CD4-positive, CD25-positive, alpha-beta regulatory T cell (primary cell): ENCODE results near the gene SMPDL3A. TPM values are rescaled to one million over a fixed set of nuclear protein-coding genes. Genes with fewer than 3 reads are reported as not detected.

ENCODE experiments used
- ATAC-seq, 2 donors: fragments of 150-1000 bp; cut with Tn5 transposase; one replicate each; pipeline ENCODE4 v1.10.0; 2021; ENCODE audit warnings: low read depth in 2 of 2, moderate number of reproducible peaks in 2 of 2, moderate library complexity in 1 of 2
- DNase-seq, 3 donors: peaks; one replicate each; pipeline versions ENCODE4 v3.0.0 to v3.0.0-alpha.2; 2012 to 2022; ENCODE audit warnings: mixed read lengths in 1 of 3
- H3K27ac ChIP-seq: one replicate; pipeline ENCODE4 v1.7.0; 2013; ENCODE audit warnings: mild to moderate bottlenecking, low read length; ENCODE audit not compliant: insufficient read depth, poor library complexity, severe bottlenecking
- H3K27me3 ChIP-seq: one replicate; pipeline ENCODE4 v1.7.0; 2013; ENCODE audit warnings: low read length; ENCODE audit not compliant: control insufficient read depth, insufficient read depth
- H3K36me3 ChIP-seq: one replicate; pipeline ENCODE4 v1.7.0; 2013; ENCODE audit warnings: mild to moderate bottlenecking, low read length, moderate library complexity; ENCODE audit not compliant: control insufficient read depth, insufficient read depth
- H3K4me1 ChIP-seq: 2 replicates; pipeline ENCODE4 v1.7.0; 2013; ENCODE audit warnings: mild to moderate bottlenecking, low read length; ENCODE audit not compliant: insufficient read depth, control insufficient read depth, poor library complexity, severe bottlenecking
- H3K4me3 ChIP-seq: one replicate; pipeline ENCODE4 v1.7.0; 2013; ENCODE audit warnings: low read depth, mild to moderate bottlenecking, low read length, moderate library complexity
- H3K9me3 ChIP-seq, 2 experiments: 1 replicate in 1 of 2; 2 replicates in 1 of 2; pipeline ENCODE4 v1.7.0; 2013; ENCODE audit warnings: low read length in 2 of 2, mild to moderate bottlenecking in 1 of 2, moderate library complexity in 1 of 2; ENCODE audit not compliant: control insufficient read depth in 2 of 2
- H3K27ac Mint-ChIP-seq, 3 donors: one replicate each; pipeline ENCODE4 v1.8.0; 2020 to 2022; ENCODE audit warnings: mild to moderate bottlenecking in 3 of 3, mixed read lengths in 3 of 3, moderate library complexity in 2 of 3
- H3K27me3 Mint-ChIP-seq: one replicate; pipeline ENCODE4 v1.8.0; 2022; ENCODE audit warnings: mild to moderate bottlenecking, mixed read lengths
- H3K36me3 Mint-ChIP-seq: one replicate; pipeline ENCODE4 v1.8.0; 2020; ENCODE audit warnings: mixed read lengths
- H3K4me1 Mint-ChIP-seq, 4 donors: one replicate each; pipeline ENCODE4 v1.8.0; 2020 to 2022; ENCODE audit warnings: mixed read lengths in 4 of 4, mild to moderate bottlenecking in 1 of 4
- H3K4me3 Mint-ChIP-seq, 4 donors: one replicate each; pipeline ENCODE4 v1.8.0; 2020 to 2022; ENCODE audit warnings: mild to moderate bottlenecking in 4 of 4, mixed read lengths in 4 of 4, moderate library complexity in 3 of 4
- H3K9me3 Mint-ChIP-seq, 7 donors: one replicate each; pipeline ENCODE4 v1.8.0; 2020 to 2022; ENCODE audit warnings: mixed read lengths in 7 of 7, mild to moderate bottlenecking in 3 of 7, moderate library complexity in 2 of 7
- polyA plus RNA-seq, 4 donors: library from polyadenylated mRNA; unstranded; fragments of 300-500 nt; fragmentation: Illumina TruSeq; gene quantifications; one replicate each; pipeline ENCODE4 v1.2.3, GENCODE V29; 2021
- total RNA-seq: library from RNA; stranded (reverse); gene quantifications from one replicate; pipeline ENCODE4 v1.2.3, GENCODE V29; 2022

SMPDL3A gene
- total and polyA plus RNA-seq, 5 donors from 2014 or later: 0.22 TPM; not detected in 4

GRCh38 chr6:122755901-122756300 is 33.2 kb upstream of the SMPDL3A start:
- ATAC-seq (no peak), DNase-seq (no peak)
- no peaks in the 10 kb centered on the region for H3K36me3 Mint-ChIP-seq
- Histone ChIP-seq H3K4me1 (no peaks in the 10 kb centered on the region), H3K9me3 (no peaks in the 10 kb centered on the region), H3K27ac (no peak overlapping the region), H3K27me3 (no peaks in the 10 kb centered on the region), H3K4me3 (no peak overlapping the region), H3K36me3 (no peaks in the 10 kb centered on the region)
- H3K4me1 Mint-ChIP-seq: peaks cover 0 to 16% (median 6%) of the 10 kb centered on the region in 4 donors
- no peaks in the 10 kb centered on the region for H3K27me3 Mint-ChIP-seq
- H3K27ac Mint-ChIP-seq: no peak overlapping the region
- H3K4me3 Mint-ChIP-seq: no peak overlapping the region
- H3K9me3 Mint-ChIP-seq: peaks cover 0 to 8% (median 0%) of the 10 kb centered on the region in 7 donors

DNA sequence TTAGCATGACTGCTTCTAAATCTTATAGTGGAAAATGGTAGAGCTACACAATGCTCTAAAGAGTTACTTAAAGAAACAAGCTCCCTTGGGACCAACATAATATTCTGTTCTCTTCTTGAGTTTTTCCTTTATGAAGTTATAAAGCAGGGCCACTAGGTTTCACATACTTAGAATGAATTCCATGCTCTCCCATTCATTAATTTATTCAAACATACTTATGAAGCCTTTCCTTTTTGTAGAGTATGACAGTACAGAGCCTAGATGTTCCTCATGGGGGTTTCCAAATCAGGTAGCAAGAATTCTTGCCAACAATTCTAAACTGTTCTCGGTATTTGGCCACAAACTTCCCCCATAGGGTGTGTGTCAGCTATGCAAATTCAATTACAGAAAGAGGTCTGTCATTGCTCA is 30.1 kb upstream of the SMPDL3A start:
- Mint-ChIP-seq H3K9me3 (peaks cover 0 to 6% (median under 1%) of the 10 kb centered on the region in 7 donors), H3K4me1 (peaks cover 0 to 5% (median 2%) of the 10 kb centered on the region in 4 donors), H3K27me3 (no peaks in the 10 kb centered on the region), H3K36me3 (no peaks in the 10 kb centered on the region), H3K27ac (no peak overlapping the region), H3K4me3 (no peak overlapping the region)
- DNase-seq (peak in 1 of 3 donors; percentile 1), ATAC-seq (peak in 1 of 2 donors; percentile 16)
- Histone ChIP-seq H3K4me3 (no peak overlapping the region), H3K4me1 (no peaks in the 10 kb centered on the region), H3K27ac (no peak overlapping the region), H3K27me3 (no peaks in the 10 kb centered on the region), H3K36me3 (no peaks in the 10 kb centered on the region), H3K9me3 (no peaks in the 10 kb centered on the region)

GRCh38 chr6:122760330-122760729 is 28.7 kb upstream of the SMPDL3A start:
- no peaks in the 10 kb centered on the region for H3K9me3 ChIP-seq
- H3K27me3 Mint-ChIP-seq: no peaks in the 10 kb centered on the region

DNA sequence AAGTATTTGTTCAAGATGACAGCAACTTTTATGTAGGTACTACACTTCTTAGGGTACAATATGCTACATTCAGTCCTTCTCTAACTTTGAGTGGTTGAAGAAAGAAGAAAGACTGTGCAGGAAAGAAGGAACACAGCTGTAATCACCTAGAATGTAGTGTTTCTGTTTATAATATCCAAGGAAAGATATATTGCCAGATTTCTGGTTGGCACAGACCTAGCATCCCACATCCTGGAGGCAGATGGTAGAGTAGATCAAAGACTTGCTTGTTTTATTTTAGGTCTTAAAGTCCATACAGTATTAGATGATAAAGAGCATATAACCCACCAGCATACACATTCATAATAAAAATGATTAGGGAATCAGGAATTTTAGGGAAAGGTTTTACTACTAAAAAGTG is 22.8 kb upstream of the SMPDL3A start:
- ATAC-seq: no peak
- Mint-ChIP-seq H3K36me3 (no peaks in the 10 kb centered on the region), H3K9me3 (peaks cover 0 to 3% (median 2%) of the 10 kb centered on the region in 7 donors), H3K4me3 (no peak overlapping the region), H3K27me3 (no peaks in the 10 kb centered on the region), H3K4me1 (no peaks in the 10 kb centered on the region), H3K27ac (no peak overlapping the region)
- Histone ChIP-seq H3K4me3 (no peak overlapping the region), H3K9me3 (no peaks in the 10 kb centered on the region), H3K27me3 (no peaks in the 10 kb centered on the region), H3K36me3 (no peaks in the 10 kb centered on the region), H3K27ac (no peak overlapping the region), H3K4me1 (no peaks in the 10 kb centered on the region)
- DNase-seq: no peak

More at GRCh38 chr6:122760330-122760729, 28.7 kb upstream of the SMPDL3A start:
- no peaks in the 10 kb centered on the region for H3K4me1 ChIP-seq
- no peak for DNase-seq
- Mint-ChIP-seq H3K4me1 (peaks cover 0 to 5% (median 0%) of the 10 kb centered on the region in 4 donors), H3K36me3 (no peaks in the 10 kb centered on the region), H3K27ac (no peak overlapping the region), H3K4me3 (no peak overlapping the region), H3K9me3 (peaks cover 0 to 6% (median 2%) of the 10 kb centered on the region in 7 donors)
- H3K4me3 ChIP-seq: no peak overlapping the region
- H3K27me3 ChIP-seq: no peaks in the 10 kb centered on the region
- H3K36me3 ChIP-seq: no peaks in the 10 kb centered on the region
- H3K27ac ChIP-seq: no peak overlapping the region
- ATAC-seq: no peak

DNA sequence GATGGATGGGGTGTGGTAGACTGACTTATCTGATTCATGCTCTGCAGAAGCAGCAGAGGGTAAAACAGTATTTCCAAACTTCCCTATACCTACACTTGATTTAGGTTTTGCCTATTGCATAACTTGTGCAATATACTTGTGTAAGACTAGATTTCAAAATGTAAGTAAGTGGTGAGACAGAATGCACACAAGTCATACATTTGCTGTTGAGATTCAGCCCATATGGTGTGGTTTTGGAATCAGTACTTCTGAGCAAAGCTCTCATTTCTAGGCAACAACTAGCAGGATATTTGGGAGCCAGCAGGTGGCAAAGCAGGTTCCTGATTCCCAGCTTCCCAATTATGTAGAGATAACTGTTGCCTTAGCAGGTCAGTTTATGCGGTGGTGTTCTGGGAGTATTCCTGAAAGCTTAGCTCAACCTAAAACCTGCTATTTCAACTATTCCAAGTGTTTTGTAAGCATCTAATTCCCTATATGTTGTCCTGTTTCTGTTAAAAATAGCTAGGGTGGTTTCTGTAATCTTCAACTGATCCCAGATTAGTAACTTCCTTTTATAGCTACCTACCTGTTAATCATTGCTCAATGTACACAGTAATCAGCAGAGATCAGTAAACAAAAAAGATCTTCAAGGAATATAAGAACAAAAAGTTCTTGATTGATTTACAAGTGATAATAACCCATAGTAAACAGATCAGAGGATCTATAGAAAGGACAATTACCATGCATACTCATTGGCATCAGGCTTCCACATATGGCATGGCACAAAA is 18.0 kb upstream of the SMPDL3A start:
- DNase-seq (no peak), ATAC-seq (no peak)
- Histone ChIP-seq H3K4me3 (no peak overlapping the region), H3K36me3 (no peaks in the 10 kb centered on the region), H3K9me3 (no peaks in the 10 kb centered on the region), H3K4me1 (no peaks in the 10 kb centered on the region), H3K27me3 (no peaks in the 10 kb centered on the region), H3K27ac (no peak overlapping the region)
- no peak overlapping the region for H3K4me3 Mint-ChIP-seq
- no peaks in the 10 kb centered on the region for H3K36me3 Mint-ChIP-seq
- peaks cover 0 to 4% (median 0%) of the 10 kb centered on the region in 7 donors for H3K9me3 Mint-ChIP-seq
- H3K4me1 Mint-ChIP-seq: no peaks in the 10 kb centered on the region
- H3K27me3 Mint-ChIP-seq: no peaks in the 10 kb centered on the region
- no peak overlapping the region for H3K27ac Mint-ChIP-seq

DNA sequence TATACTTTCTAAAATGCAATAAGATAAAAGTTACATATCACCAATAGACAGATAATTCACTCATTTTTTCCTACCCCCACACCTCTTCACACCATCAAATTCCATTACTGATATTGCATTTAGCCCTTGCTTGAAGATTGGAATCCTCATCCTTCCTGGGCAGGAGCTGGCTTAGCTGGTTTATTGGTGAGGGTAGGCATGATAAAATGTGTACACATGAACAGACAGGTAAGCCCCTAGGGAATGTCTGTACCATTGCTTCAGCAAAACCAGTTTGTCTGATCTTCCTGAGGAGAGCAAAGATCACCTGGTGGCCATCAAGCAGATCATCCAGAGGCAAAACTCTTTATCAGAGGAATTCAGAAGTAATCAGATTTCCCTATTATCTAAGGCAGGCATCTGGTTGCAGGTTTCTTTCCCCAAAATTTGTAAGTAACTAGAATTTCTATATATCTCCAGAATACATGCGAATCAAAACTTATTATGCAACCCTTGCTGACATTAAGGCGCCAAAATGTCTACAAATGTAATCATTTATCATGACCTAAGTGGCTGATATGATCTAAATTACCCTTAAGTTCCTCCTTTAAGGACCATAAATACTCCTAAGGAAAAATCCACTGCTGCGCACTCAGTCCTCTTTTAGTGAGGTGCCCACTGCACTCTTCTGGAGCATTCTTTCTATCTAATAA is 16.2 kb upstream of the SMPDL3A start:
- Mint-ChIP-seq H3K27me3 (no peaks in the 10 kb centered on the region), H3K9me3 (peaks cover 0 to 4% (median 2%) of the 10 kb centered on the region in 7 donors), H3K27ac (no peak overlapping the region), H3K4me3 (no peak overlapping the region), H3K36me3 (no peaks in the 10 kb centered on the region), H3K4me1 (no peaks in the 10 kb centered on the region)
- H3K9me3 ChIP-seq: no peaks in the 10 kb centered on the region
- no peak for ATAC-seq
- no peaks in the 10 kb centered on the region for H3K27me3 ChIP-seq
- DNase-seq: no peak
- H3K36me3 ChIP-seq: no peaks in the 10 kb centered on the region
- no peak overlapping the region for H3K27ac ChIP-seq
- H3K4me1 ChIP-seq: no peaks in the 10 kb centered on the region
- no peak overlapping the region for H3K4me3 ChIP-seq

DNA sequence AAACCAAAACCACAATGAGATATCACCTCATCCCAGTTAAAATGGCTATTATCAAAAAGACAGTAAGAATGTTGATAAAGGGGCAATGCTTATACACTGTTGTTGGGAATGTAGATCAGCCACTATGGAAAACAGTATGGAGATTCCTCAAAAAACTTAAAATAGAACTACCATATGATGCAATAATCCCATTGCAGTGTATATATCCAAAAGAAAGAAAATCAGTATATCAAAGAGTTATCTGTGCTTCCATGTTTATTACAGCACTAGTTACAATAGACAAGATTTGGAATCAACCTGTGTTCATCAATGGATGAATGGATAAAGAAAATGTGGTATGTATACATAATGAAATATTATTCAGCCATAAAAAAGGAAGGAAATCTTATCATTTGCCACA is 13.1 kb upstream of the SMPDL3A start:
- peaks cover 1% of the 10 kb centered on the region for H3K27me3 Mint-ChIP-seq

More for the DNA sequence above, 13.1 kb upstream of the SMPDL3A start:
- H3K4me1 Mint-ChIP-seq: no peaks in the 10 kb centered on the region
- peaks cover 0 to 5% (median 2%) of the 10 kb centered on the region in 7 donors for H3K9me3 Mint-ChIP-seq
- Histone ChIP-seq H3K4me3 (no peak overlapping the region), H3K27ac (no peak overlapping the region), H3K4me1 (no peaks in the 10 kb centered on the region), H3K27me3 (no peaks in the 10 kb centered on the region), H3K9me3 (no peaks in the 10 kb centered on the region), H3K36me3 (no peaks in the 10 kb centered on the region)
- H3K36me3 Mint-ChIP-seq: no peaks in the 10 kb centered on the region
- ATAC-seq (no peak), DNase-seq (no peak)
- no peak overlapping the region for H3K27ac Mint-ChIP-seq
- H3K4me3 Mint-ChIP-seq: no peak overlapping the region
